Uterus (tissue), 4 donors: ENCODE measurements around the gene NRXN2. TPM values are rescaled to one million over a fixed set of nuclear protein-coding genes. Genes with fewer than 3 reads are reported as not detected.

Experiments
- DNase-seq, 2 donors: peaks; one replicate each; pipeline ENCODE4 v3.0.0-alpha.2; 2019 to 2020
- H3K27ac ChIP-seq, 2 donors: fragments of 200-600 bp; sonication (generic); 1 replicate in 1 of 2; 2 replicates in 1 of 2; pipeline ENCODE4 v1.5.1; 2016 to 2018
- H3K27me3 ChIP-seq, 2 donors: fragments of 200-600 bp; sonication (generic); one replicate each; pipeline ENCODE4 v1.5.1; 2018 to 2019; ENCODE audit warnings: control low read depth in 1 of 2
- H3K36me3 ChIP-seq, 2 donors: fragments of 200-600 bp; sonication (generic); one replicate each; pipeline ENCODE4 v1.5.1; 2019; ENCODE audit warnings: control low read depth in 1 of 2
- H3K4me1 ChIP-seq, 2 donors: fragments of 200-600 bp; sonication (generic); one replicate each; pipeline ENCODE4 v1.5.1; 2018 to 2019; ENCODE audit warnings: control low read depth in 1 of 2
- H3K4me3 ChIP-seq, 2 donors: fragments of 200-600 bp; sonication (generic); 1 replicate in 1 of 2; 2 replicates in 1 of 2; pipeline ENCODE4 v1.5.1; 2018 to 2019; ENCODE audit warnings: mild to moderate bottlenecking in 1 of 2
- H3K9me3 ChIP-seq, 2 donors: fragments of 200-600 bp; sonication (generic); one replicate each; pipeline ENCODE4 v1.5.1; 2019; ENCODE audit warnings: control low read depth in 1 of 2
- POLR2A ChIP-seq, 2 donors: fragments of 450-650 bp; IDR thresholded peaks; one replicate each; pipeline ENCODE4 v1.6.1; 2016; ENCODE audit warnings: antibody characterized with exemption in 2 of 2, mild to moderate bottlenecking in 1 of 2, moderate library complexity in 1 of 2
- intact Hi-C: fragments of 100-400 bp; cut with DNase I; formaldehyde crosslinking; loops from one replicate; pipeline ENCODE4 v1.15.1; 2023; ENCODE audit warnings: low total_unique reads
- total RNA-seq, 4 donors: library from RNA; depleted of rRNA in 3 of 4; stranded (reverse); fragments of >200 nt in 3 of 4; gene quantifications; one replicate each; pipeline versions ENCODE4 v1.1.0 to v1.2.4, GENCODE V29; 2014 to 2023
- TF ChIP-seq, protein P1 (sequence below), 4 experiments: fragments of 200-600 bp in 2 of 4; fragments of 450-650 bp in 2 of 4; sonication (generic) in 2 of 4; IDR thresholded peaks; one replicate each; pipeline ENCODE4 v1.5.1; 2016 to 2019; ENCODE audit warnings: antibody characterized with exemption in 4 of 4, mild to moderate bottlenecking in 2 of 4, moderate library complexity in 1 of 4
- donor health status: DM: yes; HTN: yes; CAD: no.

Gene NRXN2
- total RNA-seq, 4 donors from 2014 or later, result 0.88 to 48.4 (median 12.6) TPM

DNA sequence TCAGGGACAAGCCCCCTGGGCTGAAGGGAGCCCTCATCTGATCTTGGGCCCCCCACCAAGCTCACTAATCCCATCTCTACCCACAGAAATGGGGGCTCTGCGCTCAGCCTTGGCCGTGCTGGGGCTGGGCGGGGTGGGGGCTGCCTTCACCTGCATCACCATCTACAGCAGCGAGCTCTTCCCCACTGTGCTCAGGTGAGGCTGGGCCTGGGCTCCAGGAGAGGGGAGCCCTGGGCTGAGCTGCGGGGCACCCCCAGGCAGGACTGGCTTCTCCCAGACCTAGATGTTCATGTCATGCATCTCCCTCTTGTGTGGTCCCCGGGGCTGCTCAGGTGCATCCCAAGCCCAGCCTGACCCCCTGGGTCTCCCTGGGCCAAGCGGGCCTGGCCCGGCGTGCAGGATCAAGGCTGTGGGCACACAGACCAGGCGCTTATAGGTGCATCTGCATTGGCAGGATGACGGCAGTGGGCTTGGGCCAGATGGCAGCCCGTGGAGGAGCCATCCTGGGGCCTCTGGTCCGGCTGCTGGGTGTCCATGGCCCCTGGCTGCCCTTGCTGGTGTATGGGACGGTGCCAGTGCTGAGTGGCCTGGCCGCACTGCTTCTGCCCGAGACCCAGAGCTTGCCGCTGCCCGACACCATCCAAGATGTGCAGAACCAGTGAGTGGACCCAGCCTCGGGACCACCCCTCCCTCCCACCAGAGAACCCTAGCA is 122.6 kb downstream of the NRXN2 start:
- intact Hi-C loops, result no loop called here

DNA sequence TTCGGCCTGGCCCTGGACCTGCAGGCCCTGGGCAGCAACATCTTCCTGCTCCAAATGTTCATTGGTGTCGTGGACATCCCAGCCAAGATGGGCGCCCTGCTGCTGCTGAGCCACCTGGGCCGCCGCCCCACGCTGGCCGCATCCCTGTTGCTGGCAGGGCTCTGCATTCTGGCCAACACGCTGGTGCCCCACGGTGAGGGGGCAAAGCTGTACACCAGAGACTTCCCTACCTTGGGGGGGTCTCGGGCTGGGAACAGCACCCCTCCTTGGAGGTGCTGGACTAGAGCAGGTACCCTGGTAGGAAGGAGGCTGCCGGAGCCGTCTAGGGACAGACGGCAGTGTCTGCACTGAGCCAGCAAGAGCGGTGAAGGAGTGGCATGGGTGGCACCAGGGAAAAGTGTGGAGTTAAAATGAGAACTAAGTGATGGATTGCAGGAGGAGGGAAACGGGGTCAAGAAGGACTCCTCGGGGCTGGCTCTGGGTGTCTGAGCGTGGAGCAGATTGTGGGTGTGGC is 123.2 kb downstream of the NRXN2 start:
- Histone ChIP-seq H3K4me3 (no peak overlapping the region), H3K36me3 (no peaks in the 10 kb centered on the region), H3K9me3 (no peaks in the 10 kb centered on the region), H3K4me1 (no peaks in the 10 kb centered on the region), H3K27ac (no peak overlapping the region), H3K27me3 (no peaks in the 10 kb centered on the region)
- intact Hi-C loops, result no loop called here
- no peak for DNase-seq
- TF ChIP-seq POLR2A (IDR thresholded peaks at IDR 0.05), result no peak
- TF ChIP-seq, protein P1, sequence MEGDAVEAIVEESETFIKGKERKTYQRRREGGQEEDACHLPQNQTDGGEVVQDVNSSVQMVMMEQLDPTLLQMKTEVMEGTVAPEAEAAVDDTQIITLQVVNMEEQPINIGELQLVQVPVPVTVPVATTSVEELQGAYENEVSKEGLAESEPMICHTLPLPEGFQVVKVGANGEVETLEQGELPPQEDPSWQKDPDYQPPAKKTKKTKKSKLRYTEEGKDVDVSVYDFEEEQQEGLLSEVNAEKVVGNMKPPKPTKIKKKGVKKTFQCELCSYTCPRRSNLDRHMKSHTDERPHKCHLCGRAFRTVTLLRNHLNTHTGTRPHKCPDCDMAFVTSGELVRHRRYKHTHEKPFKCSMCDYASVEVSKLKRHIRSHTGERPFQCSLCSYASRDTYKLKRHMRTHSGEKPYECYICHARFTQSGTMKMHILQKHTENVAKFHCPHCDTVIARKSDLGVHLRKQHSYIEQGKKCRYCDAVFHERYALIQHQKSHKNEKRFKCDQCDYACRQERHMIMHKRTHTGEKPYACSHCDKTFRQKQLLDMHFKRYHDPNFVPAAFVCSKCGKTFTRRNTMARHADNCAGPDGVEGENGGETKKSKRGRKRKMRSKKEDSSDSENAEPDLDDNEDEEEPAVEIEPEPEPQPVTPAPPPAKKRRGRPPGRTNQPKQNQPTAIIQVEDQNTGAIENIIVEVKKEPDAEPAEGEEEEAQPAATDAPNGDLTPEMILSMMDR (IDR thresholded peaks at IDR 0.05), result no peak

More for the DNA sequence above, 122.6 kb downstream of the NRXN2 start:
- Histone ChIP-seq H3K27ac (no peak overlapping the region), H3K4me3 (no peak overlapping the region), H3K9me3 (no peaks in the 10 kb centered on the region), H3K36me3 (no peaks in the 10 kb centered on the region), H3K4me1 (no peaks in the 10 kb centered on the region), H3K27me3 (no peaks in the 10 kb centered on the region)
- no peak for DNase-seq
- TF ChIP-seq, protein P1 (IDR thresholded peaks at IDR 0.05), result no peak
- no peak for TF ChIP-seq POLR2A (IDR thresholded peaks at IDR 0.05)

DNA sequence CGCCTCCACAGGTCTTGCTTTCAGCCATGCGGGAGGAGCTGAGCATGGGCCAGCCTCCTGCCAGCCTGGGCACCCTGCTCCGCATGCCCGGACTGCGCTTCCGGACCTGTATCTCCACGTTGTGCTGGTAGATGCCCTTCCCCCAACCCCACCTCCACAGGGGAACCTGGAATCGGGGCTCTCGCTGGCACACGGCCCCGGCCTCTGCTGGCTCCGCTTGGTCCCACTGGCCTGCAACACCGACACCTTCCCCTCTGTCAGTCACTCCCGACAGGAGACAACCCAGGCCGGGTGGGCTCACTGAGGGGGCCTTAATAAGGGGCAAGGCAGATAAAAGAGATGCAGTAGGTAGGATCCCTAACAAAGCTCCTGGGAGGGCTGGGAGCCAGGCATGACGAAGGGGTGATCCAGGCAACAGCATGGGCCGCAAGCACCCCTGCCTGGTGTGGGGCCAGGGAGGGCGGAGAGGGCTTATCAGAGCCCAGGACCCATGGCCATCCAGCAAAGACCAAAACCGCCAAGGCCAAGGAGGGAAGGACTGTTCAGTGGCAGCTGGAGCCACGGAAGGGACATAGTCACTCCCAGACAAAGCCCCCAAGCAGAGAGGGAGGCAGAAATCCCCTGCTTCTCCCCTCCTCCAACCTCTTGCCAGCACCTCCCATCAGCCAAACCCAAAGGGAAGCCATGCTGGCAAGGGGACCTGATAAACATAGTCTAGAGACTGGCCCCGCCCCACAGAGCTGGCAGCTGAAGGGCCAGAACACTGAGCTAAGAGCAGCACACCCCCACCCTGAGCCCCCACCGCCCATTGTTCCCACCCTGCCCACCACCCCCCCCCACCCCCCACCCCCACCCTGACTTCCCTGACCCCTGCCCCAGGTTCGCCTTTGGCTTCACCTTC is 124.0 kb downstream of the NRXN2 start:
- no peaks in the 10 kb centered on the region for H3K27me3 ChIP-seq
- H3K4me1 ChIP-seq, result no peaks in the 10 kb centered on the region
- H3K4me3 ChIP-seq, result no peak overlapping the region
- intact Hi-C loops, result no loop called here
- no peak overlapping the region for H3K27ac ChIP-seq
- DNase-seq, result no peak
- no peaks in the 10 kb centered on the region for H3K9me3 ChIP-seq
- no peak for TF ChIP-seq POLR2A (IDR thresholded peaks at IDR 0.05)
- TF ChIP-seq, protein P1 (IDR thresholded peaks at IDR 0.05), result no peak
- H3K36me3 ChIP-seq, result no peaks in the 10 kb centered on the region

GRCh38 chr11:64598106-64598796 is 124.7 kb downstream of the NRXN2 start:
- no peak overlapping the region for H3K4me3 ChIP-seq
- intact Hi-C loops, result no loop called here
- H3K27ac ChIP-seq, result no peak overlapping the region
- H3K9me3 ChIP-seq, result no peaks in the 10 kb centered on the region
- DNase-seq, result no peak
- H3K4me1 ChIP-seq, result no peaks in the 10 kb centered on the region
- H3K36me3 ChIP-seq, result no peaks in the 10 kb centered on the region
- H3K27me3 ChIP-seq, result no peaks in the 10 kb centered on the region
- no peak for TF ChIP-seq POLR2A (IDR thresholded peaks at IDR 0.05)
- TF ChIP-seq, protein P1 (IDR thresholded peaks at IDR 0.05), result no peak
